ENCODE measurements around the gene ZEB2. TPM values are rescaled to one million over a fixed set of nuclear protein-coding genes. Genes with fewer than 3 reads are reported as not detected.

ZEB2 gene
- total and polyA plus RNA-seq, 10 of the 15 experiments (the other 5 are each of a cell fraction or from before 2014, with no cell fraction given): 0.14 to 3.2 (median 0.84) TPM

DNA sequence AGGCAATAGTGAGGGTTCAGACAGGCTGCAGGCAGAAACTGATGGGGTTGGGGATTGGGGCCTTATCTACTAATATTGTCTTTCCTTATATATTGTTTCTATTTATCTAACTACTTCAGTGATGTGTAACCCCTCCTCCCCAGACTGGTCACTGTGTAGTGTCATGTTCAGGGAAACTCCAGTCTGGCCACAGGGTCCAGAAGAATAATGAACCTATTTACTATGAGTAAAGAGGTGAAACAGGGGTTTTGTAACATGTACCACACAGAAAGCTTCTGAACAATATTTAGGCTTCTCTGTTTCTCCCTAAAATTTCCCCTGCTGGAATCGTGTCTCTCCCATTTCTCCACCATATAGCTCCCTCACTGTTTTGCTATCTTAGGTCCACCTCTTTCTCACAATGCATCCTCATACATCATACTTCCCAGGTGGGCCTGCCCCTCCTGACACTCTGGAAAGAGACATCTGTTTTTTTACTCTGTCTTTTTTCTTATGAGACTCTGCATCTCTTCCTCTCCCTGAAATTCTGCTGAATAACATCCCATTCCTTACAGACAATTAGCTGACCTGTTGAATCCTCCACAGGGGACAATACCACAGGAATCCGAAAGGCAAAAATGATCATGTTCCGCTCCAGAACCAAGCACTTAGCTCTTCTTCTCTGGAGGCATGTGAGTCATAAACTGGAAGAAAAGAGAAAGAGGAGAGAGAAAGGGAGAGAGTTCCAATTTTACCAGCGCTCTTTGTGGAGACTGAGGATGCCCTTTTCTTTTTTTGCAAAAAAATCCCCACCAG is 154.8 kb downstream of the ZEB2 start:
- peaks cover 4% of the 10 kb centered on the region; the same call in 1 of the 2 replicates for H3K4me1 ChIP-seq (ENCODE audit: control insufficient read depth, insufficient read depth, low read length)
- no peaks in the 10 kb centered on the region for H4K20me1 ChIP-seq (ENCODE audit: control insufficient read depth, insufficient read depth)
- no peak overlapping the region; the same call in 1 of the 2 replicates for H3K27ac ChIP-seq (ENCODE audit: control insufficient read depth, insufficient read depth)
- DNase-seq (ENCODE audit: low read depth, low spot score) (peak; percentile 40), FAIRE-seq (no peak), ATAC-seq (peak; percentile 98)
- SMC1A ChIA-PET (ENCODE audit: uncharacterized antibody, unreplicated experiment): interaction anchor here (0.6 to 1.5 kb wide), 10 partner anchors 9 to 649 kb away, joined by 3 to 4 read pairs (median 3); a partner anchor contains a TSS
- H3K4me2 ChIP-seq (ENCODE audit: control insufficient read depth, insufficient read depth): no peak overlapping the region; the same call in 1 of the 2 replicates
- WGBS (ENCODE audit: insufficient coverage, insufficient replicate concordance, low lambda C conversion rate, missing lambda C conversion rate): 72% methylated on average over 4 of the region's 4 CpGs
- RAD21 ChIA-PET (ENCODE audit: unreplicated experiment): interaction anchor here (1.0 to 2.2 kb wide), 3 partner anchors 10 to 34 kb away, joined by 3 to 6 read pairs (median 4); a partner anchor contains a TSS
- CTCF ChIA-PET: interaction anchor here (0.6 to 1.1 kb wide), 4 partner anchors 17 to 204 kb away, joined by 3 to 4 read pairs (median 3); no protein-coding TSS in a partner anchor
- H3K79me2 ChIP-seq (ENCODE audit: control insufficient read depth, insufficient read depth, low read length): no peaks in the 10 kb centered on the region
- no peaks in the 10 kb centered on the region for H3K36me3 ChIP-seq (ENCODE audit: control insufficient read depth in 2 of 2, insufficient read depth in 2 of 2, low read length in 1 of 2)
- H2AFZ ChIP-seq (ENCODE audit: control insufficient read depth, low read depth, low read length): no peak overlapping the region; the same call in 1 of the 2 replicates
- no peaks in the 10 kb centered on the region for H3K9me3 ChIP-seq (replicated peaks; ENCODE audit: control insufficient read depth, insufficient read depth, low read length)
- intact Hi-C loops (cut with micrococcal nuclease; ENCODE audit: unreplicated experiment) (no loop called here), in situ Hi-C loops (cut with MboI) (no loop called here)
- H3K9ac ChIP-seq (ENCODE audit: control insufficient read depth, insufficient read depth, low read length): no peak overlapping the region
- no TSS peak for BruUV-seq (replicated peaks)
- H3K4me3 ChIP-seq: no peak overlapping the region
- POLR2A ChIA-PET: interaction anchor here (0.6 to 1.4 kb wide), 2 partner anchors 34 to 87 kb away, joined by 3 to 5 read pairs; no protein-coding TSS in a partner anchor
- no peaks in the 10 kb centered on the region for H3K27me3 ChIP-seq (replicated peaks in 1 of 2; ENCODE audit: control insufficient read depth in 2 of 2, insufficient read depth in 2 of 2, low read length in 1 of 2)
- TF ChIP-seq ZNF622 (IDR thresholded peaks at IDR 0.05) (no peak), SRF (IDR thresholded peaks at IDR 0.05; ENCODE audit: low read depth in 2 of 2, low read length in 2 of 2) (no peak), MEF2A (IDR thresholded peaks at IDR 0.05; ENCODE audit: insufficient read depth, low read depth, low read length) (no peak), MXI1 (IDR thresholded peaks at IDR 0.05; ENCODE audit: low read depth, low read length) (no peak), SMARCA5 (IDR thresholded peaks at IDR 0.05) (no peak), LARP7 (IDR thresholded peaks at IDR 0.05) (no peak), SMAD1 (IDR thresholded peaks at IDR 0.05; ENCODE audit: low read depth, partially characterized antibody) (no peak), RUNX3 (IDR thresholded peaks at IDR 0.05; ENCODE audit: low read length) (peak; percentile 77), CEBPB (IDR thresholded peaks at IDR 0.05; ENCODE audit: borderline replicate concordance in 1 of 2, low read depth in 2 of 2, low read length in 2 of 2) (0 out of 4 replicates have a peak, but pooled peaks of 1 of the 2 experiments have one; percentile 29), BCL11A (IDR thresholded peaks at IDR 0.05; ENCODE audit: low read depth, low read length) (peak; percentile 46; the same call in 1 of the 2 replicates), MTA3 (IDR thresholded peaks at IDR 0.05; ENCODE audit: borderline replicate concordance, low read length) (no peak), CHD1 (IDR thresholded peaks at IDR 0.05; ENCODE audit: low read depth, low read length) (no peak), CREB1 (IDR thresholded peaks at IDR 0.05; ENCODE audit: low read depth) (no peak), CBX5 (IDR thresholded peaks at IDR 0.05; ENCODE audit: low read depth) (no peak), NR2F1 (conservative IDR thresholded peaks at IDR 0.05) (no peak; the same call in 1 of the 2 replicates)
- TF ChIP-seq, protein P1, sequence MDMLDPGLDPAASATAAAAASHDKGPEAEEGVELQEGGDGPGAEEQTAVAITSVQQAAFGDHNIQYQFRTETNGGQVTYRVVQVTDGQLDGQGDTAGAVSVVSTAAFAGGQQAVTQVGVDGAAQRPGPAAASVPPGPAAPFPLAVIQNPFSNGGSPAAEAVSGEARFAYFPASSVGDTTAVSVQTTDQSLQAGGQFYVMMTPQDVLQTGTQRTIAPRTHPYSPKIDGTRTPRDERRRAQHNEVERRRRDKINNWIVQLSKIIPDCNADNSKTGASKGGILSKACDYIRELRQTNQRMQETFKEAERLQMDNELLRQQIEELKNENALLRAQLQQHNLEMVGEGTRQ (IDR thresholded peaks at IDR 0.05; ENCODE audit: borderline replicate concordance, low read depth, low read length): no peak
- TF ChIP-seq, protein P2, sequence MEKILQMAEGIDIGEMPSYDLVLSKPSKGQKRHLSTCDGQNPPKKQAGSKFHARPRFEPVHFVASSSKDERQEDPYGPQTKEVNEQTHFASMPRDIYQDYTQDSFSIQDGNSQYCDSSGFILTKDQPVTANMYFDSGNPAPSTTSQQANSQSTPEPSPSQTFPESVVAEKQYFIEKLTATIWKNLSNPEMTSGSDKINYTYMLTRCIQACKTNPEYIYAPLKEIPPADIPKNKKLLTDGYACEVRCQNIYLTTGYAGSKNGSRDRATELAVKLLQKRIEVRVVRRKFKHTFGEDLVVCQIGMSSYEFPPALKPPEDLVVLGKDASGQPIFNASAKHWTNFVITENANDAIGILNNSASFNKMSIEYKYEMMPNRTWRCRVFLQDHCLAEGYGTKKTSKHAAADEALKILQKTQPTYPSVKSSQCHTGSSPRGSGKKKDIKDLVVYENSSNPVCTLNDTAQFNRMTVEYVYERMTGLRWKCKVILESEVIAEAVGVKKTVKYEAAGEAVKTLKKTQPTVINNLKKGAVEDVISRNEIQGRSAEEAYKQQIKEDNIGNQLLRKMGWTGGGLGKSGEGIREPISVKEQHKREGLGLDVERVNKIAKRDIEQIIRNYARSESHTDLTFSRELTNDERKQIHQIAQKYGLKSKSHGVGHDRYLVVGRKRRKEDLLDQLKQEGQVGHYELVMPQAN (conservative IDR thresholded peaks at IDR 0.05): no peak
- TF ChIP-seq, protein P3, sequence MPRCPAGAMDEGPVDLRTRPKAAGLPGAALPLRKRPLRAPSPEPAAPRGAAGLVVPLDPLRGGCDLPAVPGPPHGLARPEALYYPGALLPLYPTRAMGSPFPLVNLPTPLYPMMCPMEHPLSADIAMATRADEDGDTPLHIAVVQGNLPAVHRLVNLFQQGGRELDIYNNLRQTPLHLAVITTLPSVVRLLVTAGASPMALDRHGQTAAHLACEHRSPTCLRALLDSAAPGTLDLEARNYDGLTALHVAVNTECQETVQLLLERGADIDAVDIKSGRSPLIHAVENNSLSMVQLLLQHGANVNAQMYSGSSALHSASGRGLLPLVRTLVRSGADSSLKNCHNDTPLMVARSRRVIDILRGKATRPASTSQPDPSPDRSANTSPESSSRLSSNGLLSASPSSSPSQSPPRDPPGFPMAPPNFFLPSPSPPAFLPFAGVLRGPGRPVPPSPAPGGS (IDR thresholded peaks at IDR 0.05; ENCODE audit: borderline replicate concordance, insufficient read depth, low read depth, low read length, poor library complexity, severe bottlenecking): no peak

Data from GM12878 (cell line).